Keratinocyte (primary cell): ENCODE data around the gene SLC27A2. TPM values are rescaled to one million over a fixed set of nuclear protein-coding genes. Genes with fewer than 3 reads are reported as not detected.

Experiments
- DNase-seq: peaks from one replicate; pipeline ENCODE4 v3.0.0-alpha.2; 2011; ENCODE audit warnings: low read depth, missing footprints, low spot score
- FAIRE-seq: peaks from 2 replicates; lab custom pipeline; 2011; peaks lifted over from hg19 to GRCh38; lab: Jason Lieb, UNC
- H2AFZ ChIP-seq: 2 replicates; pipeline ENCODE4 v1.6.0; 2012; ENCODE audit warnings: low read length, control low read depth, inconsistent platforms; ENCODE audit not compliant: control insufficient read depth
- H3K27ac ChIP-seq: 2 replicates; pipeline ENCODE4 v1.5.1; 2011; ENCODE audit warnings: low read length; ENCODE audit not compliant: control insufficient read depth, insufficient read depth
- H3K27me3 ChIP-seq: 3 replicates; pipeline ENCODE4 v1.6.0; 2011; ENCODE audit warnings: low read length; ENCODE audit not compliant: control insufficient read depth, insufficient read depth; ENCODE audit errors: extremely low read depth
- H3K36me3 ChIP-seq, 2 experiments: 2 replicates in 1 of 2; 3 replicates in 1 of 2; pipeline ENCODE4 v1.5.1; 2011; ENCODE audit warnings: low read length in 2 of 2, mild to moderate bottlenecking in 1 of 2; ENCODE audit not compliant: control insufficient read depth in 2 of 2, insufficient read depth in 2 of 2; ENCODE audit errors: extremely low read depth in 1 of 2
- H3K4me1 ChIP-seq: 3 replicates; pipeline ENCODE4 v1.5.1; 2011; ENCODE audit warnings: low read length; ENCODE audit not compliant: control insufficient read depth, insufficient read depth; ENCODE audit errors: extremely low read depth
- H3K4me2 ChIP-seq: 3 replicates; pipeline ENCODE4 v1.6.0; 2011; ENCODE audit warnings: low read depth, low read length; ENCODE audit not compliant: control insufficient read depth, insufficient read depth; ENCODE audit errors: extremely low read depth
- H3K4me3 ChIP-seq, 3 experiments: fragments of 200-600 bp in 1 of 3; sonication (generic) in 1 of 3; 2 replicates in 2 of 3; 3 replicates in 1 of 3; pipeline ENCODE4 v1.5.1; 2011 to 2016; ENCODE audit warnings: low read length in 3 of 3, mild to moderate bottlenecking in 3 of 3, control low read depth in 2 of 3, inconsistent platforms in 1 of 3, low read depth in 1 of 3, mixed read lengths in 1 of 3, mixed run types in 1 of 3, moderate library complexity in 1 of 3; ENCODE audit not compliant: control insufficient read depth in 2 of 3, insufficient read depth in 2 of 3; ENCODE audit errors: extremely low read depth in 1 of 3
- H3K79me2 ChIP-seq: 2 replicates; pipeline ENCODE4 v1.6.0; 2012; ENCODE audit warnings: low read length; ENCODE audit not compliant: control insufficient read depth, insufficient read depth
- H3K9ac ChIP-seq: 3 replicates; pipeline ENCODE4 v1.6.0; 2011; ENCODE audit warnings: low read length; ENCODE audit not compliant: control insufficient read depth, insufficient read depth; ENCODE audit errors: extremely low read depth
- H3K9me1 ChIP-seq: 3 replicates; pipeline ENCODE4 v1.6.0; 2011; ENCODE audit warnings: low read length; ENCODE audit not compliant: control insufficient read depth, insufficient read depth; ENCODE audit errors: extremely low read depth
- H3K9me3 ChIP-seq: 2 replicates; pipeline ENCODE4 v1.5.1; 2012; ENCODE audit warnings: low read depth, low read length; ENCODE audit not compliant: control insufficient read depth
- H4K20me1 ChIP-seq: 3 replicates; pipeline ENCODE4 v1.6.0; 2011; ENCODE audit warnings: low read length; ENCODE audit not compliant: control insufficient read depth, insufficient read depth; ENCODE audit errors: extremely low read depth
- EZH2 ChIP-seq: IDR thresholded peaks from one replicate; pipeline ENCODE4 v1.6.1; 2012; ENCODE audit warnings: inconsistent platforms, mild to moderate bottlenecking, low read length, moderate library complexity
- dilution Hi-C: fragments of 300-500 bp; cut with MboI; formaldehyde crosslinking; loops from one replicate; pipeline ENCODE4 v1.7.0; 2020; ENCODE audit warnings: low sequenced_read_pairs; ENCODE audit not compliant: extremely low pct_ligation_motif_present
- polyA plus RNA-seq, 5 experiments: library from polyadenylated mRNA; depleted of rRNA in 3 of 5; stranded (reverse) in 3 of 5; stranded (forward) in 1 of 5; unstranded in 1 of 5; fragments of >200 nt; gene quantifications; 1 replicate in 1 of 5; 2 replicates in 3 of 5; 3 replicates in 1 of 5; pipeline versions ENCODE4 v1.2.1 to v1.2.3, GENCODE V29; 2011 to 2012; ENCODE audit warnings: missing spikeins in 2 of 5, low read depth in 1 of 5, low replicate concordance in 1 of 5
- TF ChIP-seq, protein P1 (sequence below), 3 experiments: IDR thresholded peaks in 1 of 3; conservative IDR thresholded peaks in 1 of 3; optimal IDR thresholded peaks in 1 of 3; 2 replicates in 2 of 3; 3 replicates in 1 of 3; pipeline versions ENCODE3 to v1.5.1; 2011; ENCODE audit warnings: low read length in 3 of 3, mild to moderate bottlenecking in 3 of 3, moderate library complexity in 2 of 3, control low read depth in 1 of 3, inconsistent platforms in 1 of 3; ENCODE audit not compliant: insufficient read depth in 2 of 3; ENCODE audit errors: extremely low read depth in 1 of 3

Gene SLC27A2
- polyA plus RNA-seq, 1 donor (not counting 4 experiments of a cell fraction or from before 2014, with no cell fraction given), result 0.34 TPM

GRCh38 chr15:50267577-50267976 lies 85.6 kb downstream of the SLC27A2 start:
- no peak overlapping the region for H3K9ac ChIP-seq
- no peaks in the 10 kb centered on the region for H3K27me3 ChIP-seq
- H3K4me2 ChIP-seq, result no peak overlapping the region
- no peaks in the 10 kb centered on the region for H4K20me1 ChIP-seq
- no peaks in the 10 kb centered on the region for H3K9me1 ChIP-seq
- FAIRE-seq (no peak), DNase-seq (no peak)
- no peak for TF ChIP-seq EZH2
- TF ChIP-seq, protein P1, sequence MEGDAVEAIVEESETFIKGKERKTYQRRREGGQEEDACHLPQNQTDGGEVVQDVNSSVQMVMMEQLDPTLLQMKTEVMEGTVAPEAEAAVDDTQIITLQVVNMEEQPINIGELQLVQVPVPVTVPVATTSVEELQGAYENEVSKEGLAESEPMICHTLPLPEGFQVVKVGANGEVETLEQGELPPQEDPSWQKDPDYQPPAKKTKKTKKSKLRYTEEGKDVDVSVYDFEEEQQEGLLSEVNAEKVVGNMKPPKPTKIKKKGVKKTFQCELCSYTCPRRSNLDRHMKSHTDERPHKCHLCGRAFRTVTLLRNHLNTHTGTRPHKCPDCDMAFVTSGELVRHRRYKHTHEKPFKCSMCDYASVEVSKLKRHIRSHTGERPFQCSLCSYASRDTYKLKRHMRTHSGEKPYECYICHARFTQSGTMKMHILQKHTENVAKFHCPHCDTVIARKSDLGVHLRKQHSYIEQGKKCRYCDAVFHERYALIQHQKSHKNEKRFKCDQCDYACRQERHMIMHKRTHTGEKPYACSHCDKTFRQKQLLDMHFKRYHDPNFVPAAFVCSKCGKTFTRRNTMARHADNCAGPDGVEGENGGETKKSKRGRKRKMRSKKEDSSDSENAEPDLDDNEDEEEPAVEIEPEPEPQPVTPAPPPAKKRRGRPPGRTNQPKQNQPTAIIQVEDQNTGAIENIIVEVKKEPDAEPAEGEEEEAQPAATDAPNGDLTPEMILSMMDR (optimal IDR thresholded peaks at IDR 0.05 in 1 of 3, IDR thresholded peaks at IDR 0.05 in 1 of 3, conservative IDR thresholded peaks at IDR 0.05 in 1 of 3; ENCODE audit: extremely low read depth in 1 of 3, insufficient read depth in 2 of 3, low read length in 3 of 3), result no peak
- H3K4me3 ChIP-seq, result no peak overlapping the region
- H3K9me3 ChIP-seq, result no peaks in the 10 kb centered on the region
- no peaks in the 10 kb centered on the region for H3K4me1 ChIP-seq
- H3K79me2 ChIP-seq, result no peaks in the 10 kb centered on the region
- no peak overlapping the region for H3K27ac ChIP-seq
- dilution Hi-C loops, result no loop called here
- no peaks in the 10 kb centered on the region for H3K36me3 ChIP-seq
- H2AFZ ChIP-seq, result no peak overlapping the region

- no peak overlapping the region for H3K27ac ChIP-seq
- FAIRE-seq (no peak), DNase-seq (no peak)
- TF ChIP-seq, protein P1 (optimal IDR thresholded peaks at IDR 0.05 in 1 of 3, IDR thresholded peaks at IDR 0.05 in 1 of 3, conservative IDR thresholded peaks at IDR 0.05 in 1 of 3; ENCODE audit: extremely low read depth in 1 of 3, insufficient read depth in 2 of 3, low read length in 3 of 3), result no peak
- TF ChIP-seq EZH2, result no peak
- H3K9me1 ChIP-seq, result no peaks in the 10 kb centered on the region
- dilution Hi-C loops, result no loop called here
- peaks cover 3% of the 10 kb centered on the region for H3K4me1 ChIP-seq
- no peak overlapping the region for H3K9ac ChIP-seq
- H3K4me3 ChIP-seq, result no peak overlapping the region
- no peaks in the 10 kb centered on the region for H3K36me3 ChIP-seq
- no peak overlapping the region for H3K4me2 ChIP-seq
- H3K9me3 ChIP-seq, result no peaks in the 10 kb centered on the region
- H4K20me1 ChIP-seq, result no peaks in the 10 kb centered on the region
- H3K79me2 ChIP-seq, result no peaks in the 10 kb centered on the region
- no peak overlapping the region for H2AFZ ChIP-seq
- no peaks in the 10 kb centered on the region for H3K27me3 ChIP-seq
Observed at GRCh38 chr15:50275091-50275490, 93.1 kb downstream of the SLC27A2 start.
